Raji (cell line): ENCODE results near the gene CAPN10.

Source experiments
- POLR2A ChIP-seq: IDR thresholded peaks from 2 replicates; pipeline ENCODE4 v1.6.1; 2011; ENCODE audit warnings: low read depth, low read length, control low read depth; ENCODE audit not compliant: insufficient read depth

CAPN10 gene

GRCh38 chr2:240560480-240561324 is 25.8 kb upstream of the CAPN10 start:
- TF ChIP-seq POLR2A = peak; percentile 93

GRCh38 chr2:240561325-240561971 is 25.1 kb upstream of the CAPN10 start:
- TF ChIP-seq POLR2A = peak; percentile 79; the same call in 1 of the 2 replicates

- TF ChIP-seq POLR2A = no peak
These were observed 22.5 kb upstream of the CAPN10 start for GRCh38 chr2:240563951-240564560.

- TF ChIP-seq POLR2A = no peak
These were observed 21.8 kb upstream of the CAPN10 start for GRCh38 chr2:240564561-240565332.

- TF ChIP-seq POLR2A = peak; percentile 66
These were observed 21.0 kb upstream of the CAPN10 start for GRCh38 chr2:240565333-240566202.

- peak; percentile 53 for TF ChIP-seq POLR2A
These were observed 20.1 kb upstream of the CAPN10 start for GRCh38 chr2:240566203-240567136.

GRCh38 chr2:240567137-240567871 is 19.2 kb upstream of the CAPN10 start:
- TF ChIP-seq POLR2A = 0 out of 2 replicates have a peak, but pooled peaks have one; percentile 3

- TF ChIP-seq POLR2A = 0 out of 2 replicates have a peak, but pooled peaks have one; percentile 8
These were observed 18.5 kb upstream of the CAPN10 start, which contains the start of gene RNPEPL1 for GRCh38 chr2:240567872-240568677. RNPEPL1 (plus strand) TSS chr2:240568484; CDS start chr2:240568587, 103 bp downstream.

- peak; percentile 53 for TF ChIP-seq POLR2A
These were observed 17.6 kb upstream of the CAPN10 start for GRCh38 chr2:240568678-240569522.

- no peak for TF ChIP-seq POLR2A
These were observed 17.0 kb upstream of the CAPN10 start for GRCh38 chr2:240569523-240569997.
